WTC11 (cell line): Measurements from ENCODE around the gene C4BPA. TPM values are rescaled to one million over a fixed set of nuclear protein-coding genes. Genes with fewer than 3 reads are reported as not detected.

Source experiments
- ATAC-seq: fragments of 200-7000 bp; cut with Tn5 transposase; 2 replicates; pipeline ENCODE4 v1.10.0; 2021; ENCODE audit warnings: mild to moderate bottlenecking, moderate library complexity
- CTCF ChIA-PET: fragments of 300-600 bp; sonication (Branson Sonifier 250); formaldehyde crosslinking; loops from one replicate; lab custom pipeline; 2021; ENCODE audit warnings: antibody characterized with exemption; lab: Charles Lee
- POLR2A ChIA-PET: fragments of 350-600 bp; sonication (Branson Sonifier 250); formaldehyde crosslinking; loops from one replicate; lab custom pipeline; 2021; ENCODE audit warnings: antibody characterized with exemption; lab: Charles Lee
- DNase-seq: peaks from one replicate; pipeline ENCODE4 v3.0.0; 2021; ENCODE audit warnings: low spot score
- H3K27ac Mint-ChIP-seq: 2 replicates; pipeline ENCODE4 v1.8.0; 2021; ENCODE audit warnings: mixed read lengths
- H3K27me3 Mint-ChIP-seq: 2 replicates; pipeline ENCODE4 v1.8.0; 2021; ENCODE audit warnings: low read depth, mild to moderate bottlenecking, moderate library complexity, mixed read lengths
- H3K36me3 Mint-ChIP-seq: 2 replicates; pipeline ENCODE4 v1.8.0; 2021; ENCODE audit warnings: mixed read lengths
- H3K4me1 Mint-ChIP-seq: 2 replicates; pipeline ENCODE4 v1.8.0; 2022; ENCODE audit warnings: mixed read lengths
- H3K4me3 Mint-ChIP-seq: 2 replicates; pipeline ENCODE4 v1.8.0; 2021; ENCODE audit warnings: mild to moderate bottlenecking, moderate library complexity, mixed read lengths
- H3K9me3 Mint-ChIP-seq: 2 replicates; pipeline ENCODE4 v1.8.0; 2021; ENCODE audit warnings: mixed read lengths
- ATF1 ChIP-seq: sonication (generic); formaldehyde crosslinking; IDR thresholded peaks from 2 replicates; pipeline ENCODE4 v1.8.1; 2023; ENCODE audit warnings: mild to moderate bottlenecking, moderate library complexity, missing genetic modification reagents
- E2F1 ChIP-seq: sonication (generic); formaldehyde crosslinking; IDR thresholded peaks from 2 replicates; pipeline ENCODE4 v1.8.0; 2022; ENCODE audit warnings: mild to moderate bottlenecking, missing genetic modification reagents
- E2F4 ChIP-seq: sonication (generic); formaldehyde crosslinking; IDR thresholded peaks from 2 replicates; pipeline ENCODE4 v1.8.1; 2022; ENCODE audit warnings: low read depth, mild to moderate bottlenecking, moderate library complexity, missing genetic modification reagents, borderline replicate concordance
- IRF2 ChIP-seq: sonication (generic); formaldehyde crosslinking; IDR thresholded peaks from 2 replicates; pipeline ENCODE4 v1.8.0; 2022; ENCODE audit warnings: low read depth, missing genetic modification reagents, borderline replicate concordance
- JUN ChIP-seq: sonication (generic); formaldehyde crosslinking; IDR thresholded peaks from 2 replicates; pipeline ENCODE4 v1.8.0; 2023; ENCODE audit warnings: mild to moderate bottlenecking, missing genetic modification reagents
- NFYB ChIP-seq: sonication (generic); formaldehyde crosslinking; conservative IDR thresholded peaks from 2 replicates; pipeline ENCODE4 v1.8.0; 2022; ENCODE audit warnings: low read depth, missing genetic modification reagents
- NR3C1 ChIP-seq: sonication (generic); formaldehyde crosslinking; conservative IDR thresholded peaks from 2 replicates; pipeline ENCODE4 v1.8.1; 2023; ENCODE audit warnings: low read depth, mild to moderate bottlenecking, missing genetic modification reagents
- OVOL2 ChIP-seq: fragments of 250-450 bp; sonication (Bioruptor Pico); IDR thresholded peaks from 2 replicates; pipeline ENCODE4 v1.9.0; 2021; ENCODE audit warnings: mild to moderate bottlenecking, borderline replicate concordance
- PRDM15 ChIP-seq: sonication (generic); formaldehyde crosslinking; IDR thresholded peaks from 2 replicates; pipeline ENCODE4 v1.8.0; 2022; ENCODE audit warnings: missing genetic modification reagents
- TEAD1 ChIP-seq: sonication (generic); formaldehyde crosslinking; IDR thresholded peaks from 2 replicates; pipeline ENCODE4 v1.8.0; 2022; ENCODE audit warnings: mild to moderate bottlenecking, missing genetic modification reagents
- total RNA-seq: library from RNA; stranded (reverse); gene quantifications from 3 replicates; pipeline ENCODE4 v1.2.3, GENCODE V29; 2021
- TF ChIP-seq, protein P1 (sequence below): fragments of 200-600 bp; IDR thresholded peaks from 2 replicates; pipeline ENCODE4 v1.8.0; 2022; ENCODE audit warnings: antibody characterized with exemption
- TF ChIP-seq, protein P2 (sequence below): sonication (generic); formaldehyde crosslinking; conservative IDR thresholded peaks from 2 replicates; pipeline ENCODE4 v1.8.1; 2022; ENCODE audit warnings: mild to moderate bottlenecking, missing genetic modification reagents
- TF ChIP-seq, protein P3 (sequence below): sonication (generic); formaldehyde crosslinking; conservative IDR thresholded peaks from 2 replicates; pipeline ENCODE4 v1.8.1; 2023; ENCODE audit warnings: mild to moderate bottlenecking, low read depth, missing genetic modification reagents, moderate library complexity
- TF ChIP-seq, protein P4 (sequence below): sonication (generic); formaldehyde crosslinking; IDR thresholded peaks from 2 replicates; pipeline ENCODE4 v1.8.1; 2023; ENCODE audit warnings: mild to moderate bottlenecking, moderate library complexity, missing genetic modification reagents
- TF ChIP-seq, protein P5 (sequence below): sonication (generic); formaldehyde crosslinking; IDR thresholded peaks from 2 replicates; pipeline ENCODE4 v1.8.1; 2023; ENCODE audit warnings: mild to moderate bottlenecking, missing genetic modification reagents, borderline replicate concordance

Gene C4BPA
- total RNA-seq, 1 experiment from 2014 or later = 0.39 TPM

GRCh38 chr1:207077470-207078377, 26.3 kb upstream of the C4BPA start:
- Mint-ChIP-seq H3K9me3 (no peaks in the 10 kb centered on the region), H3K4me3 (no peak overlapping the region), H3K27ac (no peak overlapping the region), H3K4me1 (peaks cover 12% of the 10 kb centered on the region), H3K27me3 (no peaks in the 10 kb centered on the region), H3K36me3 (peaks cover 4% of the 10 kb centered on the region; the same call in 1 of the 2 replicates)
- TF ChIP-seq IRF2 (CRISPR knock-in tag) (no peak), OVOL2 (CRISPR knock-in tag) (no peak), JUN (CRISPR knock-in tag) (no peak), E2F4 (CRISPR knock-in tag) (no peak), PRDM15 (CRISPR knock-in tag) (no peak)
- TF ChIP-seq, protein P1, sequence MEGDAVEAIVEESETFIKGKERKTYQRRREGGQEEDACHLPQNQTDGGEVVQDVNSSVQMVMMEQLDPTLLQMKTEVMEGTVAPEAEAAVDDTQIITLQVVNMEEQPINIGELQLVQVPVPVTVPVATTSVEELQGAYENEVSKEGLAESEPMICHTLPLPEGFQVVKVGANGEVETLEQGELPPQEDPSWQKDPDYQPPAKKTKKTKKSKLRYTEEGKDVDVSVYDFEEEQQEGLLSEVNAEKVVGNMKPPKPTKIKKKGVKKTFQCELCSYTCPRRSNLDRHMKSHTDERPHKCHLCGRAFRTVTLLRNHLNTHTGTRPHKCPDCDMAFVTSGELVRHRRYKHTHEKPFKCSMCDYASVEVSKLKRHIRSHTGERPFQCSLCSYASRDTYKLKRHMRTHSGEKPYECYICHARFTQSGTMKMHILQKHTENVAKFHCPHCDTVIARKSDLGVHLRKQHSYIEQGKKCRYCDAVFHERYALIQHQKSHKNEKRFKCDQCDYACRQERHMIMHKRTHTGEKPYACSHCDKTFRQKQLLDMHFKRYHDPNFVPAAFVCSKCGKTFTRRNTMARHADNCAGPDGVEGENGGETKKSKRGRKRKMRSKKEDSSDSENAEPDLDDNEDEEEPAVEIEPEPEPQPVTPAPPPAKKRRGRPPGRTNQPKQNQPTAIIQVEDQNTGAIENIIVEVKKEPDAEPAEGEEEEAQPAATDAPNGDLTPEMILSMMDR = peak; percentile 74
- peak; percentile 87 for ATAC-seq
- CTCF ChIA-PET = no interaction called here
- peak; percentile 46 for DNase-seq
- POLR2A ChIA-PET = no interaction called here

- Mint-ChIP-seq H3K36me3 (0 out of 2 replicates have a peak, but pooled peaks cover 2% of the 10 kb centered on the region), H3K27ac (no peak overlapping the region), H3K27me3 (no peaks in the 10 kb centered on the region), H3K4me1 (peaks cover 12% of the 10 kb centered on the region), H3K9me3 (no peaks in the 10 kb centered on the region), H3K4me3 (no peak overlapping the region)
- DNase-seq (no peak), ATAC-seq (no peak)
- ChIA-PET CTCF (interaction anchor here (2.0 kb wide), 1 partner anchor 26 kb away, joined by 6 read pairs; the partner anchor contains the start of gene PFKFB2), POLR2A (no interaction called here)
- TF ChIP-seq, protein P2, sequence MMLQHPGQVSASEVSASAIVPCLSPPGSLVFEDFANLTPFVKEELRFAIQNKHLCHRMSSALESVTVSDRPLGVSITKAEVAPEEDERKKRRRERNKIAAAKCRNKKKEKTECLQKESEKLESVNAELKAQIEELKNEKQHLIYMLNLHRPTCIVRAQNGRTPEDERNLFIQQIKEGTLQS (CRISPR knock-in tag) = no peak
- TF ChIP-seq E2F1 (CRISPR knock-in tag) (no peak), TEAD1 (CRISPR knock-in tag) (no peak), NR3C1 (no peak), NFYB (CRISPR knock-in tag) (no peak), ATF1 (CRISPR knock-in tag) (no peak)
- TF ChIP-seq, protein P3, sequence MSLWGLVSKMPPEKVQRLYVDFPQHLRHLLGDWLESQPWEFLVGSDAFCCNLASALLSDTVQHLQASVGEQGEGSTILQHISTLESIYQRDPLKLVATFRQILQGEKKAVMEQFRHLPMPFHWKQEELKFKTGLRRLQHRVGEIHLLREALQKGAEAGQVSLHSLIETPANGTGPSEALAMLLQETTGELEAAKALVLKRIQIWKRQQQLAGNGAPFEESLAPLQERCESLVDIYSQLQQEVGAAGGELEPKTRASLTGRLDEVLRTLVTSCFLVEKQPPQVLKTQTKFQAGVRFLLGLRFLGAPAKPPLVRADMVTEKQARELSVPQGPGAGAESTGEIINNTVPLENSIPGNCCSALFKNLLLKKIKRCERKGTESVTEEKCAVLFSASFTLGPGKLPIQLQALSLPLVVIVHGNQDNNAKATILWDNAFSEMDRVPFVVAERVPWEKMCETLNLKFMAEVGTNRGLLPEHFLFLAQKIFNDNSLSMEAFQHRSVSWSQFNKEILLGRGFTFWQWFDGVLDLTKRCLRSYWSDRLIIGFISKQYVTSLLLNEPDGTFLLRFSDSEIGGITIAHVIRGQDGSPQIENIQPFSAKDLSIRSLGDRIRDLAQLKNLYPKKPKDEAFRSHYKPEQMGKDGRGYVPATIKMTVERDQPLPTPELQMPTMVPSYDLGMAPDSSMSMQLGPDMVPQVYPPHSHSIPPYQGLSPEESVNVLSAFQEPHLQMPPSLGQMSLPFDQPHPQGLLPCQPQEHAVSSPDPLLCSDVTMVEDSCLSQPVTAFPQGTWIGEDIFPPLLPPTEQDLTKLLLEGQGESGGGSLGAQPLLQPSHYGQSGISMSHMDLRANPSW (CRISPR knock-in tag) = no peak
- TF ChIP-seq, protein P4, sequence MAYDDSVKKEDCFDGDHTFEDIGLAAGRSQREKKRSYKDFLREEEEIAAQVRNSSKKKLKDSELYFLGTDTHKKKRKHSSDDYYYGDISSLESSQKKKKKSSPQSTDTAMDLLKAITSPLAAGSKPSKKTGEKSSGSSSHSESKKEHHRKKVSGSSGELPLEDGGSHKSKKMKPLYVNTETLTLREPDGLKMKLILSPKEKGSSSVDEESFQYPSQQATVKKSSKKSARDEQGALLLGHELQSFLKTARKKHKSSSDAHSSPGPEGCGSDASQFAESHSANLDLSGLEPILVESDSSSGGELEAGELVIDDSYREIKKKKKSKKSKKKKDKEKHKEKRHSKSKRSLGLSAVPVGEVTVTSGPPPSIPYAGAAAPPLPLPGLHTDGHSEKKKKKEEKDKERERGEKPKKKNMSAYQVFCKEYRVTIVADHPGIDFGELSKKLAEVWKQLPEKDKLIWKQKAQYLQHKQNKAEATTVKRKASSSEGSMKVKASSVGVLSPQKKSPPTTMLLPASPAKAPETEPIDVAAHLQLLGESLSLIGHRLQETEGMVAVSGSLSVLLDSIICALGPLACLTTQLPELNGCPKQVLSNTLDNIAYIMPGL (CRISPR knock-in tag) = no peak
- TF ChIP-seq, protein P5, sequence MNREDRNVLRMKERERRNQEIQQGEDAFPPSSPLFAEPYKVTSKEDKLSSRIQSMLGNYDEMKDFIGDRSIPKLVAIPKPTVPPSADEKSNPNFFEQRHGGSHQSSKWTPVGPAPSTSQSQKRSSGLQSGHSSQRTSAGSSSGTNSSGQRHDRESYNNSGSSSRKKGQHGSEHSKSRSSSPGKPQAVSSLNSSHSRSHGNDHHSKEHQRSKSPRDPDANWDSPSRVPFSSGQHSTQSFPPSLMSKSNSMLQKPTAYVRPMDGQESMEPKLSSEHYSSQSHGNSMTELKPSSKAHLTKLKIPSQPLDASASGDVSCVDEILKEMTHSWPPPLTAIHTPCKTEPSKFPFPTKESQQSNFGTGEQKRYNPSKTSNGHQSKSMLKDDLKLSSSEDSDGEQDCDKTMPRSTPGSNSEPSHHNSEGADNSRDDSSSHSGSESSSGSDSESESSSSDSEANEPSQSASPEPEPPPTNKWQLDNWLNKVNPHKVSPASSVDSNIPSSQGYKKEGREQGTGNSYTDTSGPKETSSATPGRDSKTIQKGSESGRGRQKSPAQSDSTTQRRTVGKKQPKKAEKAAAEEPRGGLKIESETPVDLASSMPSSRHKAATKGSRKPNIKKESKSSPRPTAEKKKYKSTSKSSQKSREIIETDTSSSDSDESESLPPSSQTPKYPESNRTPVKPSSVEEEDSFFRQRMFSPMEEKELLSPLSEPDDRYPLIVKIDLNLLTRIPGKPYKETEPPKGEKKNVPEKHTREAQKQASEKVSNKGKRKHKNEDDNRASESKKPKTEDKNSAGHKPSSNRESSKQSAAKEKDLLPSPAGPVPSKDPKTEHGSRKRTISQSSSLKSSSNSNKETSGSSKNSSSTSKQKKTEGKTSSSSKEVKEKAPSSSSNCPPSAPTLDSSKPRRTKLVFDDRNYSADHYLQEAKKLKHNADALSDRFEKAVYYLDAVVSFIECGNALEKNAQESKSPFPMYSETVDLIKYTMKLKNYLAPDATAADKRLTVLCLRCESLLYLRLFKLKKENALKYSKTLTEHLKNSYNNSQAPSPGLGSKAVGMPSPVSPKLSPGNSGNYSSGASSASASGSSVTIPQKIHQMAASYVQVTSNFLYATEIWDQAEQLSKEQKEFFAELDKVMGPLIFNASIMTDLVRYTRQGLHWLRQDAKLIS (CRISPR knock-in tag) = no peak
These were observed 25.4 kb upstream of the C4BPA start for GRCh38 chr1:207078578-207079132.
